Subcutaneous adipose tissue (tissue), 4 donors: Measurements from ENCODE around the gene CASP8AP2. TPM values are rescaled to one million over a fixed set of nuclear protein-coding genes. Genes with fewer than 3 reads are reported as not detected.

Experiments used
- CTCF ChIP-seq: fragments of 450-650 bp; IDR thresholded peaks from one replicate; pipeline ENCODE4 v1.5.1; 2016; ENCODE audit warnings: low read depth, mild to moderate bottlenecking, control low read depth, antibody characterized with exemption, moderate library complexity
- total RNA-seq, 4 donors: library from RNA; depleted of rRNA; stranded (reverse); fragments of >200 nt; gene quantifications; one replicate each; pipeline ENCODE4 v1.1.0, GENCODE V29; 2016

Gene CASP8AP2
- total RNA-seq, 4 donors from 2014 or later, result 15.3 to 24.0 (median 18.4) TPM

- TF ChIP-seq CTCF, result no peak
Observed at GRCh38 chr6:89858041-89858440, 28.4 kb downstream of the CASP8AP2 start.

DNA sequence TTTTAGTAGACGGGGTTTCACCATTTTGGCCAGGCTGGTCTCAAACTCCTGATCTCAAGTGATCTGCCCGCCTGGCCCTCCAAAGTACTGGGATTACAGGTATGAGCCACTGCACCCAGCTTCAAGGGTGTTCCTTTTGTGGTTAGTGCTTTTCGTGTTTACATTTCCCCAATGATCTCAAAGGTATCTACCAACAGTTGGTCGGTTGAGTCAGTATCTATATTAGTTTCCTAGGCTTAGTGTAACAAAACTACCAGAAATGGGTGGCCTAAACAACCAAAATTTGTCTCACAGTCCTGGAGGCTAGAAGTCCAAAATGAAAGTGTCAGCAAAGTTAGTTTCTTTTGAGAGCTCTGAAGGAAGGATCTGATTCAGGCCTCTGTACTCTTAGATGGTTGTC lies 30.1 kb downstream of the CASP8AP2 start:
- TF ChIP-seq CTCF, result no peak

DNA sequence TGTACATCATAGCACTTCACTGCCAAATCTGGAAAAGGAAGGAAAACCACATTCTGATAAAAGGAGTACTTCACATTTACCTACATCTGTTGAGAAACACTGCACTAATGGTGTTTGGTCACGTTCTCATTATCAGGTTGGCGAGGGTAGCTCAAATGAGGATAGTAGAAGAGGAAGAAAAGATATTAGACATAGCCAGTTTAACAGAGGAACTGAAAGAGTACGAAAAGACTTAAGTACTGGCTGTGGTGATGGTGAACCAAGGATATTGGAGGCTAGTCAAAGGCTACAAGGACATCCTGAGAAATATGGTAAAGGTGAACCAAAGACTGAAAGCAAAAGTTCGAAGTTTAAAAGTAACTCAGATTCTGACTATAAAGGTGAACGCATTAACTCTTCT lies 32.6 kb downstream of the CASP8AP2 start:
- TF ChIP-seq CTCF, result no peak

DNA sequence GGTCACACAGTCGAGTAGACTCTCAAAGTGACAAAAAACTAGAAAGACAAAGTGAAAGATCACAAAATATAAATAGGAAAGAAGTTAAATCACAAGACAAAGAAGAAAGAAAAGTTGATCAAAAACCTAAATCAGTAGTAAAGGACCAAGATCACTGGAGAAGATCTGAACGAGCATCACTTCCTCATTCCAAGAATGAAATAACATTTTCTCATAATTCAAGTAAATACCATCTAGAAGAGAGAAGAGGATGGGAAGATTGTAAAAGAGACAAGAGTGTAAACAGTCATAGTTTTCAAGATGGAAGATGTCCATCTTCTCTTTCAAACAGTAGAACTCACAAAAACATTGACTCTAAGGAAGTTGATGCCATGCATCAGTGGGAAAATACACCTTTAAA lies 33.0 kb downstream of the CASP8AP2 start:
- TF ChIP-seq CTCF, result no peak

DNA sequence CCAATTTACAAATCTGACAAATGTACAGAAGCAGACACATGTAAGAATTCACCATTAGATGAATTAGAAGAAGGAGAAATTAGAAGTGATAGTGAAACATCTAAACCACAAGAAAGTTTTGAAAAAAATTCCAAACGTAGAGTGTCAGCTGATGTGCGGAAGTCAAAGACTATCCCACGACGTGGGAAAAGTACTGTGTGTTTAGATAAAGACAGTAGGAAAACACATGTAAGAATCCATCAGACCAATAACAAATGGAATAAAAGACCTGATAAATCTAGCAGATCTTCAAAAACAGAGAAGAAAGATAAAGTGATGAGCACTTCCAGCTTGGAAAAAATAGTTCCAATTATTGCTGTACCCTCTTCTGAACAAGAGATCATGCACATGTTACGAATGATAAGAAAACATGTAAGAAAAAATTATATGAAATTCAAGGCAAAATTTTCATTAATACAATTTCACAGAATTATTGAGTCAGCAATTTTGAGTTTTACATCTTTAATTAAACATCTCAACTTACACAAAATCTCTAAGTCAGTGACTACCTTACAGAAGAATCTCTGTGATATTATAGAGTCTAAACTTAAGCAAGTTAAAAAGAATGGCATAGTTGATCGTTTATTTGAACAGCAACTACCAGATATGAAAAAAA lies 36.5 kb downstream of the CASP8AP2 start:
- no peak for TF ChIP-seq CTCF

DNA sequence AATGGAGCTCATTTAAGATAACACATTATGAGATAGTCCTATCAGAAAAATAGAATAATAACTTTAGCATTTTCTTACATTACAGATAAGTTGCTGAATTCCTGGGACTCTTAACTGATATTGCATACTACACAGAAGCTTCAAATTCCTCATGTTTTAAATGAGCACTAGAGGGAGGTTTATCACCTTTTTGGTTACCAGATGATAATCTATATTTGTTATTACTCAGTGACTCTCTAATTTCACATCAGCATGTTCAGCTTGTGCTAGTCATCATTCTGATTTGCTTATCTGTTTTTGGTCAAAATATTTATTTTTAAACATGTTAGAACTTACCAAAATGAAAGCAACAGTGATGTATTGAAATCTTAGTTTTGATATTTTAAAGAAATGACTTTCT lies 44.0 kb downstream of the CASP8AP2 start:
- no peak for TF ChIP-seq CTCF

DNA sequence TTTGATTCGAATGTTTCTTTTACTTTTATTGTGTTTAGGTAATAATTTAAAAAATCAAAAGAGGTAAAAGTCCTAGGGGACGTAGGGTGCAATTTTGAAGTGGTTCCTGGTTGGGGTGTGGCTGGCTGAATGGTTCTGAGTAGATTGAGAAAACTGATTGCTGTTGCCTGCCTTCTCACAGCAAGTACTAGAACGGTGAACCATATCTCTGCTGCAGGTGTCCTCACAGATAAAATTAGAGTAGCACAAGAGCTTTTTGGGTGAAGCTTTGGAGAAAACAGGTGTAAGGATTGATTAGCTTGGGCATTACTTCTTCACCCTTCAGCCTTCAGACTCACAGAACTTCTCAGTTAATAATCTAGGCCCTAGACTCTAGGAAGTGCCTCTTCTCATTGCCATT lies 44.8 kb downstream of the CASP8AP2 start:
- TF ChIP-seq CTCF, result no peak
